ENCODE data around the gene TNFSF15.
A peak's percentile ranks its signal among the peaks of the same experiment; 100 is the strongest.

Gene TNFSF15

GRCh38 chr9:114824110-114824509 lies 18.3 kb upstream of the TNFSF15 start:
- DNase-seq: no peak

GRCh38 chr9:114823441-114823840 lies 17.6 kb upstream of the TNFSF15 start:
- no peak for DNase-seq

- no peak for DNase-seq
Measured at GRCh38 chr9:114822708-114823107, 16.9 kb upstream of the TNFSF15 start.

GRCh38 chr9:114820776-114821501 lies 15.1 kb upstream of the TNFSF15 start:
- DNase-seq: no peak

- no peak for DNase-seq
Measured at GRCh38 chr9:114818178-114818577, 12.3 kb upstream of the TNFSF15 start.

- DNase-seq: no peak
Measured at GRCh38 chr9:114813717-114814418, 8.0 kb upstream of the TNFSF15 start.

- peak; percentile 30 for DNase-seq
Measured at GRCh38 chr9:114811966-114812636, 6.3 kb upstream of the TNFSF15 start.

- no peak for DNase-seq
Measured at GRCh38 chr9:114811301-114811700, 5.5 kb upstream of the TNFSF15 start.

GRCh38 chr9:114810614-114811013 lies 4.8 kb upstream of the TNFSF15 start:
- no peak for DNase-seq

GRCh38 chr9:114806526-114806900 lies 674 bp upstream of the TNFSF15 start:
- no peak for DNase-seq

- no peak for DNase-seq
Measured at GRCh38 chr9:114804505-114804904, 1.3 kb downstream of the TNFSF15 start.

GRCh38 chr9:114803479-114804265 lies 2.2 kb downstream of the TNFSF15 start:
- no peak for DNase-seq

- no peak for DNase-seq
Measured at GRCh38 chr9:114799925-114800324, 5.9 kb downstream of the TNFSF15 start.

- no peak for DNase-seq
Measured at GRCh38 chr9:114799441-114799840, 6.4 kb downstream of the TNFSF15 start.

GRCh38 chr9:114798780-114799427 lies 6.9 kb downstream of the TNFSF15 start:
- no peak for DNase-seq

- no peak for DNase-seq
Measured at GRCh38 chr9:114798101-114798500, 7.7 kb downstream of the TNFSF15 start.

GRCh38 chr9:114792396-114792795 lies 13.4 kb downstream of the TNFSF15 start:
- no peak for DNase-seq

GRCh38 chr9:114791736-114792135 lies 14.1 kb downstream of the TNFSF15 start:
- no peak for DNase-seq

- no peak for DNase-seq
Measured at GRCh38 chr9:114791312-114791711, 14.5 kb downstream of the TNFSF15 start.

GRCh38 chr9:114790521-114790920 lies 15.3 kb downstream of the TNFSF15 start:
- DNase-seq: no peak

GRCh38 chr9:114789006-114789405 lies 16.8 kb downstream of the TNFSF15 start:
- no peak for DNase-seq

- DNase-seq: no peak
Measured at GRCh38 chr9:114787781-114788498, 17.9 kb downstream of the TNFSF15 start.
